KBM-7 (cell line): ENCODE results near the gene CXCR2.
A peak's percentile ranks its signal among the peaks of the same experiment; 100 is the strongest.
"Not testable (repeated sequence)": the region's sequence is repeated elsewhere in the genome, so short reads cannot be mapped to it uniquely, and the experiment has no call there.

Experiments
- DNase-seq: peaks from one replicate; pipeline ENCODE4 v3.0.0-alpha.2; 2015
- in situ Hi-C: fragments of 300-500 bp; cut with MboI; formaldehyde crosslinking; loops from 2 replicates; pipeline ENCODE4 v1.14.3; 2020; ENCODE audit warnings: low sequenced_read_pairs, low pct_unique_long_range_greater_than_20kb, mixed read lengths

Gene CXCR2

DNA sequence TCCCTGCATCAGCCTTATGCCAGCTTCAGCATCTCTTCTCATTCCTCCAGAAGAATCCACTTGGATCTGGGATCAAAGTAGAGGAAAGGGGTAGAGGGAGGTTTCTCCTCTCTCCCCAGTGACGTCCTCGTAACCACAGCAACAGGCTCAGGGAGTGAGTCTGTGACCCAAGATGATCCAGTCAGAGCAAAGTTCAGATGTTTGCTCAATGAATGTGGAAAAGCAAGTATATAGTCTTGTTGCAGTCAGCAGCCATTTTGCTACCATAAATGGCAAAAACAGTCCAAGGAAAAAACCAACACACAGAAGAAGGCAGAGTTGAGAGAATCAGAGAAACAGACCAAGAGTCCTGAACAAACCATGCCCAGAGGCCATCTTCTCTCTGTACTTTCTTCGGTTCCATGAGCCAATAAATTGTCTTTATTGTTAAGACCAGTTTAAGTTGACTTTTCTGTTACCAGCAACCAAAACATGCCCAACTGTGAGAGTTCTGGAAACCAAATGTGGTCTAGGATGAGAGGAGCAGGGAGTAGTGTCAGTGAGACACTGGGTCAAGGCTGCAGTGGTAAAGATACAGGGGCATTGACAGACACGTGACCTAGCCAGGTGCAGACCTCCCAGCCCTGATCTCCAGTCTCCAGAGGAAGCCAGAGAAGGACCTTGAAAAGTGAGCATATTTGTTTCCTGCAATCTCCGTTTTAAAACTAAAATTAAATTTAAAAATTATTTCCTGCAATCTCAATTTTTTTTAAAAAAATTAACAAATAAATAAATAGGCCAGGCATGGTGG, 44.1 kb downstream of the CXCR2 start:
- in situ Hi-C loops: no loop called here
- DNase-seq: no peak

DNA sequence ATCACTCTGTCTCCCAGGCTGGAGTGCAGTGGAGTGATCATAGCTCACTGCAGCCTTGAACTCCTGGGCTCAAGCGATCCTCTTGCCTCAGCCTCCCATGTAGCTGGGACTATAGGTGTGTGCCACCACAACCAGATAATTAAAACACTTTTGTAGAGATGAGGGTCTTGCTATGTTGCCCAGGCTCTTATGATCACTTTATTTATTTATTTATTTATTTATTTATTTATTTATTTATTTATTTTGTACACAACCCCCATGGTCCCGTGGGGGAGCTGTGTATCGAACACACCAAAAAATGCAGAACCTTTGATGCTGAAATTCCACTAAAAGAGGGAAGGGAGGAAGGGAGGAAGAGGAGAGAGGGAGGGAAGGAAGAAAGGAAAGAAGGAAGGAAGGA, 45.9 kb downstream of the CXCR2 start:
- in situ Hi-C loops, DNase-seq: not testable (repeated sequence)

DNA sequence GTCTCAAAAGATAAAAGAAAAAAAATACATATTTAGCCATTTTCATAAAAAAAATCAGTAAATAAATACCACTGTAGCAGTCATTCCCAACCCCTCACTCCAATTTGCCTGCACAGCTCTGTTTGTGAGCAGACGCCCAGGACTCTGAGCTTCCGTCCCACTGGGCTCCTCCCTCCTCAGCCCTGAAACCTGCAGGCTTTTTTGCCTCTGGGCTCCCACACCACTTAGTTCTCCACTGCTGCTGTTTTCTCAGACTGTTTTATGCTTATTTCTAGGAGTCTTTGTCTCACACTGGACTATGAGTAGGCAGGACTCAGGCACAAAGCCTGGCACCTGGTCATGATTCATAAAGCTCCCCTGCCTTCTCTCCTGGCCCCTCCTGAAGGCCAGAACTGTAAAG, 47.0 kb downstream of the CXCR2 start:
- in situ Hi-C loops: no loop called here

DNA sequence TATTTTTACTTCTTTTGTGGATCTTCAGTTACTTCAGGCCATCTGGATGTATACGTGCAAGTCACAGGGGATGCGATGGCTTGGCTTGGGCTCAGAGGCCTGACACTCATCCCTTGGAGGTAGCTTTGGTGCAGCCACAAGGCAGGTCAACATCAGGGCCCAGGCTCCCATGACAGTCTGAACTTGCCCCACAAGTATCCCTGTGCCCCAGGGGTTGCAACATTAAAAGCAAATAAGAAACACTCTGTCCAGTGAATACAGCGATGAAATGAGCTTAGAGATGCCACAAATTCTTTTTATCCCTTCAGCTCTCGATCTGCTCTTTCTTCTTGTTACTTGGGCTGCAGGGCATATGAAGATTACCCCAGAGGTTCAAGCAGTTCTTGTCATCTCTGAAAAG, 54.0 kb downstream of the CXCR2 start:
- DNase-seq: no peak
- in situ Hi-C loops: no loop called here

More for the DNA sequence above, 47.0 kb downstream of the CXCR2 start:
- no peak for DNase-seq

DNA sequence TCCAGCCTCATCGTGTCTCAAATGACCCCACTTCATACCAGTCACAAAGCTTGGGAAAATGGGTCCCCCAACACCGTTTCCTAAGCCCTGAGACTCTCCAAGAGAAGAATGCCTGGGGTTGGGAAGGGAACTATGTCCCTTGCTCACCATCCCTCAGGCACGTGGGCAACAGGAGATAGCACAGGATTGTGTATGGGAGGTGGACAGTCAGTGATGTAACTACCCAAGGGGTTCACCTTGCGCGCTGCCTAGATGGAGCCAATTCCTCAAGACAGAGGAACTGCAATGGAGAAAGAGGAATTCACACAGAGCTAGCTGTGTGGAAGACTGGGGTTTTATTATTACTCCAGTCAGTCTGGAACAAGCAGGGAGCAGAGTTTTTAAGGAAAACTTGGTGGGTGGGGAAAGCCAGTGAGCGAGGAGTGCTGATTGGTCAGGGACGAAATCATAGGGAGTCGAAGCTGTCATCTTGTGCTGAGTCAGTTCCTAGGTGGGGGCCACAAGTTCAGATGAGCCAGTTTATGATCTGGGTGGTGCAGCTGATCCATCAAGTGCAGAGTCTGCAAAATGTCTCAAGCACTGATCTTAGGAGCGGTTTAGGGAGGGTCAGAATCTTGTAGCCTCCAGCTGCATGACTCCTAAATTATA, 54.8 kb downstream of the CXCR2 start:
- DNase-seq: no peak
- in situ Hi-C loops: no loop called here

DNA sequence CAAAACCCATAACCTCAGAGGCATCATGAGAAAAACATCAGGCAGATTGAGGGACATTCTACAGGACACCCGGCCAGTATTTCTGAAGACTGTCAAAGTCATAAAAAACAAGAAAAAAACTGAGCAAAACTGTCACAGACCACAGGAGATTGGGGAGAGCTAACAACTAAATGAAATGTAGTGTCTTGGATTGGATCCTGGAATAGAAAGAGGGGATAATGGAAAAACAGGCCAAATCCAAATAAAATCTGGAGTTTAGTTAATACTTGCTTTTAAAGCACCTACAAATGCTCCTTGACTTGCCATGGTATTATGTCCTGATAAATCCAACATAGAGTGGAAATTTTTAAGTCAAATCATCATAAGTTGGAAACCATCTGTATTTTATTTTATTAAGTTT, 58.5 kb downstream of the CXCR2 start:
- in situ Hi-C loops: no loop called here
- no peak for DNase-seq

DNA sequence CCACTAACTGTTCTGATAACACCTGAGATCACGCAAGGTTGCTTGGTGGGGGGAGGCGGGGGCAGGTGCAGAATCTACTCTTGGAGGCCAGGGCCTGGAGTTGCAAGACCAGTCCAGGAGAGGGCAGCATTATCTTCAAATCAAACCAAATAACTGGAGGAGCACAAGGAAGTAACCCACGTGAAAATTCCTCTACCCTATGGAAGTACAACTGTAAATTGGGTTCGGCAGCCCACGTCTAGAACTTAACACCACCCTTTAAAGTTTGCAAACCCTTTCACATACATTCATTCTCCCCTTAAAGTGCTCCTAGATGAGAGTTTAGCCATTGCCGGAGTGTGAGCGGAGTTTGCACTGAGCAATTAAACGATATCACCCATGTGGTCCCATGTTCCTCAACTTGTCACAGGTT, 60.5 kb downstream of the CXCR2 start:
- DNase-seq: peak; percentile 94
- in situ Hi-C loops: no loop called here
